GM12891 (cell line): Measurements from ENCODE around the gene BACE2.

ENCODE experiments used
- PAX5 ChIP-seq: IDR thresholded peaks from 2 replicates; pipeline ENCODE4 v1.6.1; 2011; ENCODE audit warnings: low read length, moderate library complexity, mild to moderate bottlenecking; ENCODE audit not compliant: insufficient read depth, severe bottlenecking
- POLR2A ChIP-seq: IDR thresholded peaks from 2 replicates; pipeline ENCODE4 v1.6.1; 2011; ENCODE audit warnings: low read depth, low read length, control low read depth
- POLR2AphosphoS5 ChIP-seq: IDR thresholded peaks from 2 replicates; pipeline ENCODE4 v1.6.1; 2011; ENCODE audit warnings: low read depth, low read length, control low read depth
- POU2F2 ChIP-seq: IDR thresholded peaks from 2 replicates; pipeline ENCODE4 v1.6.1; 2011; ENCODE audit warnings: low read depth, mild to moderate bottlenecking, control low read depth, low read length, moderate library complexity
- SPI1 ChIP-seq: IDR thresholded peaks from 2 replicates; pipeline ENCODE4 v1.6.1; 2011; ENCODE audit warnings: low read depth, low read length, control low read depth
- TAF1 ChIP-seq: IDR thresholded peaks from 2 replicates; pipeline ENCODE4 v1.6.1; 2011; ENCODE audit warnings: low read depth, low read length, control low read depth

DNA sequence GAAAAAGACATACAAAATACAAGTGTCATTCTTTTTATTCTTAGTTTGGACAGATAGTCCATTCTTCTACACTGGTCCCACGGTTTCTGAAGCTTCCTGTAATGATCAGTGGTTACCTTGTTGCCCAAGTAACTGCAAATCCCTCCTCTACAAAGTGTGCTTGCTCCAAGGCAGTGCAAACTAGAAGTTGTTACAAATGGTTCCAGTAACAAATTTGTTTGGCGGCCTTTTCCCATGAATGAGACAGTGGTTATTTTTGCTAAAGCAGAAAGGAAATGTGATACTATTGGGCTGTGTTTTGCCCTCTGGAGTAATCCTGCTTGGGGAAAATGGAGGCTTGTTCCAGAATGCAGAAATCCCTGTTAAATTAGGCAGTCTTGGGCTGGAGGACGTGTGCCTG, 8.9 kb downstream of the BACE2 start:
- no peak for TF ChIP-seq POLR2AphosphoS5
- TF ChIP-seq POLR2A = no peak
- TF ChIP-seq TAF1 = no peak
- TF ChIP-seq PAX5 = no peak
- TF ChIP-seq SPI1 = no peak
- TF ChIP-seq POU2F2 = no peak
